CD4-positive, alpha-beta T cell (primary cell): Measurements from ENCODE around the gene CACNA2D3. TPM values are rescaled to one million over a fixed set of nuclear protein-coding genes. Genes with fewer than 3 reads are reported as not detected.

Experiments used
- ATAC-seq: fragments of 200-7000 bp; cut with Tn5 transposase; one replicate; pipeline ENCODE4 v1.10.0; 2022; ENCODE audit warnings: mild to moderate bottlenecking; ENCODE audit not compliant: poor library complexity
- CTCF ChIA-PET: fragments of 350-600 bp; sonication (Branson Sonifier 250); formaldehyde crosslinking; loops from one replicate; lab custom pipeline; 2021; ENCODE audit warnings: antibody characterized with exemption, inconsistent platforms; lab: Charles Lee
- POLR2A ChIA-PET: fragments of 350-600 bp; sonication (Branson Sonifier 250); formaldehyde crosslinking; loops from one replicate; lab custom pipeline; 2021; ENCODE audit warnings: antibody characterized with exemption, inconsistent platforms; lab: Charles Lee
- DNase-seq, 14 experiments: peaks; one replicate each; pipeline ENCODE4 v3.0.0-alpha.2; 2013 to 2020; ENCODE audit warnings: mixed read lengths in 2 of 14
- H3K27ac ChIP-seq, 2 donors: one replicate each; pipeline versions ENCODE4 v1.5.1 to v1.7.0; 2013; ENCODE audit warnings: low read length in 2 of 2, low read depth in 1 of 2, mild to moderate bottlenecking in 1 of 2
- H3K27me3 ChIP-seq, 2 experiments: 1 replicate in 1 of 2; 2 replicates in 1 of 2; pipeline versions ENCODE4 v1.6.1 to v1.7.0; 2013; ENCODE audit warnings: low read length in 2 of 2, control low read depth in 1 of 2, mild to moderate bottlenecking in 1 of 2, moderate library complexity in 1 of 2; ENCODE audit not compliant: insufficient read depth in 2 of 2, control insufficient read depth in 1 of 2
- H3K36me3 ChIP-seq: one replicate; pipeline ENCODE4 v1.6.1; 2013; ENCODE audit warnings: low read length, control low read depth; ENCODE audit not compliant: insufficient read depth
- H3K4me1 ChIP-seq: one replicate; pipeline ENCODE4 v1.6.1; 2013; ENCODE audit warnings: low read length, control low read depth; ENCODE audit not compliant: insufficient read depth
- H3K4me3 ChIP-seq: one replicate; pipeline ENCODE4 v1.5.1; 2013; ENCODE audit warnings: mild to moderate bottlenecking, low read length, moderate library complexity
- H3K9me3 ChIP-seq, 2 experiments: 1 replicate in 1 of 2; 2 replicates in 1 of 2; pipeline versions ENCODE4 v1.6.1 to v1.7.0; 2013; ENCODE audit warnings: low read length in 2 of 2, mild to moderate bottlenecking in 2 of 2, control low read depth in 1 of 2, moderate library complexity in 1 of 2; ENCODE audit not compliant: control insufficient read depth in 1 of 2, insufficient read depth in 1 of 2
- H3K27ac Mint-ChIP-seq: one replicate; pipeline ENCODE4 v1.8.0; 2020; ENCODE audit warnings: mixed read lengths
- H3K27me3 Mint-ChIP-seq: one replicate; pipeline ENCODE4 v1.8.0; 2021; ENCODE audit warnings: mixed read lengths
- H3K36me3 Mint-ChIP-seq: one replicate; pipeline ENCODE4 v1.8.0; 2021; ENCODE audit warnings: low read depth, mixed read lengths
- H3K4me1 Mint-ChIP-seq: one replicate; pipeline ENCODE4 v1.8.0; 2021; ENCODE audit warnings: low read depth, mixed read lengths
- H3K4me3 Mint-ChIP-seq: one replicate; pipeline ENCODE4 v1.8.0; 2020; ENCODE audit warnings: mild to moderate bottlenecking, mixed read lengths
- H3K9me3 Mint-ChIP-seq: one replicate; pipeline ENCODE4 v1.8.0; 2020; ENCODE audit warnings: mixed read lengths
- CTCF ChIP-seq: fragments of 200-600 bp; IDR thresholded peaks from one replicate; pipeline ENCODE4 v1.8.0; 2022; ENCODE audit warnings: antibody characterized with exemption, mild to moderate bottlenecking
- intact Hi-C, 2 experiments: fragments of 100-400 bp; cut with DNase I in 1 of 2; cut with micrococcal nuclease in 1 of 2; formaldehyde crosslinking; loops; one replicate each; pipeline versions ENCODE4 v1.15.1 to v1.9.0; 2023 to 2025; cut with DNase I, micrococcal nuclease
- total RNA-seq, 174 experiments: library from RNA in 2 of 174; stranded (reverse) in 2 of 174; gene quantifications; one replicate each; pipeline ENCODE4 v1.2.3 and lab custom pipeline; 2021 to 2026

The CACNA2D3 gene
- total RNA-seq, 2 experiments from 2014 or later = 0.08 TPM; not detected in 1

GRCh38 chr3:54696313-54696712 lies 574.0 kb downstream of the CACNA2D3 start:
- DNase-seq (no peak), ATAC-seq (no peak)
- Mint-ChIP-seq H3K27ac (no peak overlapping the region), H3K27me3 (peaks cover 17% of the 10 kb centered on the region), H3K36me3 (no peaks in the 10 kb centered on the region), H3K4me1 (no peaks in the 10 kb centered on the region), H3K4me3 (no peak overlapping the region), H3K9me3 (no peaks in the 10 kb centered on the region)
- no peaks in the 10 kb centered on the region for H3K4me1 ChIP-seq
- H3K9me3 ChIP-seq = no peaks in the 10 kb centered on the region
- no peak overlapping the region for H3K27ac ChIP-seq
- H3K36me3 ChIP-seq = no peaks in the 10 kb centered on the region
- intact Hi-C loops = no loop called here
- H3K4me3 ChIP-seq = no peak overlapping the region
- no peak for TF ChIP-seq CTCF
- no peaks in the 10 kb centered on the region for H3K27me3 ChIP-seq
- ChIA-PET CTCF (no interaction called here), POLR2A (no interaction called here)

- Mint-ChIP-seq H3K27ac (no peak overlapping the region), H3K27me3 (peaks cover 17% of the 10 kb centered on the region), H3K4me1 (no peaks in the 10 kb centered on the region), H3K4me3 (no peak overlapping the region), H3K36me3 (no peaks in the 10 kb centered on the region), H3K9me3 (no peaks in the 10 kb centered on the region)
- ATAC-seq (no peak), DNase-seq (no peak)
- H3K27me3 ChIP-seq = no peaks in the 10 kb centered on the region
- H3K36me3 ChIP-seq = no peaks in the 10 kb centered on the region
- H3K4me1 ChIP-seq = no peaks in the 10 kb centered on the region
- TF ChIP-seq CTCF = no peak
- H3K27ac ChIP-seq = no peak overlapping the region
- no peaks in the 10 kb centered on the region for H3K9me3 ChIP-seq
- no peak overlapping the region for H3K4me3 ChIP-seq
- CTCF ChIA-PET = no interaction called here
- POLR2A ChIA-PET = no interaction called here
- intact Hi-C loops = no loop called here
Measured at GRCh38 chr3:54698054-54698453, 575.7 kb downstream of the CACNA2D3 start.

GRCh38 chr3:54703923-54704322 lies 581.6 kb downstream of the CACNA2D3 start:
- Histone ChIP-seq H3K27me3 (no peaks in the 10 kb centered on the region), H3K4me3 (no peak overlapping the region), H3K9me3 (no peaks in the 10 kb centered on the region), H3K36me3 (no peaks in the 10 kb centered on the region), H3K4me1 (no peaks in the 10 kb centered on the region), H3K27ac (no peak overlapping the region)
- Mint-ChIP-seq H3K4me3 (no peak overlapping the region), H3K9me3 (no peaks in the 10 kb centered on the region), H3K4me1 (no peaks in the 10 kb centered on the region), H3K27me3 (peaks cover 6% of the 10 kb centered on the region), H3K36me3 (no peaks in the 10 kb centered on the region), H3K27ac (no peak overlapping the region)
- ATAC-seq = no peak
- DNase-seq = no peak
- intact Hi-C loops = no loop called here
- ChIA-PET POLR2A (no interaction called here), CTCF (no interaction called here)
- TF ChIP-seq CTCF = no peak
